Stimulated activated CD4-positive, alpha-beta T cell treated with anti-CD3 and anti-CD28 coated beads, Interleukin-12 subunit alpha, Interleukin-12 subunit beta, amount 100 ng/mL, for 48 hours (primary cell): Measurements from ENCODE around the gene ATAT1.

Source experiments
- DNase-seq, 3 donors: peaks; one replicate each; pipeline ENCODE4 v3.0.0-alpha.2; 2020; ENCODE audit warnings: low read depth in 2 of 3, low spot score in 1 of 3

The ATAT1 gene

DNA sequence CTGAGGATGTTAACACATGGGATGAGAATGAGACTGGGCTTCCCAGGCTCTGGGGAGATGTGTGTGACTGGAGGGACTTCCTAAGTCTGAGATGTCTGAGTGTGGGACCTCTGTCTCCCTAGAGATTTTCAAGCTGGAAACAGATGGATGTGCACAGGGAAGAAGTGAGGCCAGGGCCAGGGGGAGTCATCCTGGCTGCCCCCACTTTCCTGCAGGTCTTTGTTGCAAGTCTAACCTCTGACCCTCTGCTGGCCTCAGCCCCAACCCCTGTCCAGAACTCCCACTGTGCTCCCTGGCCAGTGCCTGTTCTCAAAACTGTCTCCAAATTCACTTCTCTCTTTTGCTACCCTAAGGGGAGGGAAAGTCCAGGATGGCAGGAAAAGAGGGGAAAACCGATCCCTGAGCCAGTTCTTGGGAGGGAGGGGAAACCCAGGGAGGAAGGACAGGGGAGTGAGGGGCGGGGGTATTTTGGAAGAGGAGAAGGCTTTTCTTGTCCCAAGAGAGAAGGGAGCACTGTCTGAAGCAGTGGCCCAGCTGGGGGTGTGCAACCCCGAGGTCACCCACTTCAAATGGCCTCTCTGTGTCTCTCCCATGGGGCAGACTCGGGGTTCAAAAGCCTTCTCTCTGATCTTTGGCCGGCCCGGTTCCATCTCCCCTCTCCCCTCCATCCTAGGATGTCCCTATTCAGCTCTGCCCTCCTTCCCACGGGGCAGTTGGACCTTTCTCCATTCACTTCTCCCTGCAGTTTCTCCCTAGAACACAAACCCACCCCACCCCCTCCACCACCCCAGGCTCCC lies 56.7 kb downstream of the ATAT1 start:
- DNase-seq = no peak

DNA sequence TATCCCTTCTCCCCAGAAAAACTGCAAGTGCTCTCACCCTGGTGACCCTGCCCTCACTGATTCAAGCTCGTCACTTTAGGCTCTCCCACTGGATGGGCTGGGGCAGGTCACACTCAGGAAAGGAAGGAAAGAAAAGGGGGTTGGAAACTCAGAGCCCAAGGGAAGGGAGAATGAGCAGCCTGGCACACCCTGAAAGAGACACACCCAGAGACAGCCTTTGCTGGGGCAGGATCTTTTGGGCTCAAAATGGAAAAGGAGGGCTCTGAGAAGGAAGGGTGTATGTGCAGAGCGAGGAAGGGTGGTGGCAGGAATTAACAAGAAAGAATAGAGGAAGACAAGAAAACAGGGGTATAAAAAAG lies 57.3 kb downstream of the ATAT1 start:
- no peak for DNase-seq

DNA sequence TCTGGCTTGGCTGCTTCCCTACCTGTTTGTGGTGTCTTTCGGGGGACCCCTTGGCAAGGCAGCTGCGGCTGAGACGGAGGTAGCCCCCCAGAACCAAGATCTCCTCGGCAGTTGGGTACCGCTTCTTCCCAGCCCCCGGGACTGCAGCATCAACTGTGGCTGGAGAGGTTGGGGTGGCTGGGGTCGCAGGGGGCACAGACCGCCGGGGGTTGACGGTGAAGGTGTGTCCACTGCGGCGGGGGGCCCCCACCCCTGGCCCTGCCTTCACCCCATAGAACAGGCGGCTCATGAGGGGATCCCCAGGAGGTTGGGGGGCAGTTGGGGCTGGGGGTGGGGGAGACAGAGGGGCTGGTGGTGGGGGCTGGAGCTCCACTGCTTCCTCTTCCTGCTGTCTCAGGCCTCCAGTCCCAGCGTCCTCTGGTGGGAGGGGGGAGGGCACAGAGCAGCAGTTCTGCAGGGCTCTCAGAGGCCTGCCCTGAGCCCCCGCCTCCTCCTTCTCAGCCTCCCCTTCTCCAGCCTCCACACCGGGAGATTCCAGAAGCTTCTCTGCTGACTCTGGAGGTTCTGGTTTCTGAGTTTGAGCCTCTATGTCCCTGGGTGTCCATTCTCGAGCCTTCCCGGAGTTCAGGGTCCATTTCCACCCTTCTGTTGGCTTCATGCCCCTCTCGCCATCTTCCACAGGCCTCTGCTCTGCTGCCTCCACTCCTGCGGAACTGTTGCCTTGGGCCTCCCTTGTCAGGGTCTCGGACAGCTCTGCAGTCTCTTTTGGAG lies 57.9 kb downstream of the ATAT1 start:
- peak in 1 of 3 donors; percentile 50 for DNase-seq

DNA sequence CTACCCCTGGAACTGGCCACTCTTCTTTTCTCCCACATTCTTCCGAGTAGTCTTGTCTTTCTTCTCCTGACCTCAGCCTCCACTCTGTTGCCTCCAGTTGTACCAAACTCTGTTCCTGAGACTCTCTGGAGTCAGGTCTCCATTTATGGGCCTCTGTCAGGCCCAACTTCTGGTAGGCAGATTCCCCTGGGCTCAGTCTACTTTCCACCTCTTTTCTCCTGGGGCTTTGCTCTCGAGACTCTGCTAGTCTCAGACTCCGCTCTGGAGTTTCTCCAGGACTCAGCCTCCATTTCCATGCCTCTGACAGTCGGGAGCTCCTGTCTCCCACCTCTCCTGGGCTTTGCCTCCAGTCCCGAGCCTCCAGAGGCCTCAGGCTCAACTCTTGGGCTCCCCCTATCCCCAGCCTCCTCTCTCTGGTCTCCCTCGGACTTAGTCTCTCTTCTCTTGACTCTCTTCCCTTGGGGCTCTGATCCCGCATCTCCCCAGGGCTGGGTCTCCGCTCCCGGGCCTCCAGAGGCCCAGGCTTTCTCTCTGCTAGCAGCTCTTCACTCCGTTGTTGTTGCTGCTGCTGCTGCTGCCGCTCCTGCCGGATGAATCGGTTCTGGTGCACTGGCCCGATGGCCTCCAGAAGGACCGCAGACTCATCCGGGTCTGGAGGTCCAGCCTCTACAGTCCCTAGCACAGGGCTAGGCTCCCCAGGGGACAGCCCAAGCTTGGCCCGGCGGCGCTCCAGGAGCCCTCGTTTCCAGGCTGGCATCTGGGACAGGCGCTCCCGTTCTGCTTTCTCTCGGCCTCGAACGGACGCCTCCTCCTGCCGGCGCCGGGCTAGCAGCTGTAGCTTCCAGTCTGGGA lies 58.7 kb downstream of the ATAT1 start:
- DNase-seq = no peak

DNA sequence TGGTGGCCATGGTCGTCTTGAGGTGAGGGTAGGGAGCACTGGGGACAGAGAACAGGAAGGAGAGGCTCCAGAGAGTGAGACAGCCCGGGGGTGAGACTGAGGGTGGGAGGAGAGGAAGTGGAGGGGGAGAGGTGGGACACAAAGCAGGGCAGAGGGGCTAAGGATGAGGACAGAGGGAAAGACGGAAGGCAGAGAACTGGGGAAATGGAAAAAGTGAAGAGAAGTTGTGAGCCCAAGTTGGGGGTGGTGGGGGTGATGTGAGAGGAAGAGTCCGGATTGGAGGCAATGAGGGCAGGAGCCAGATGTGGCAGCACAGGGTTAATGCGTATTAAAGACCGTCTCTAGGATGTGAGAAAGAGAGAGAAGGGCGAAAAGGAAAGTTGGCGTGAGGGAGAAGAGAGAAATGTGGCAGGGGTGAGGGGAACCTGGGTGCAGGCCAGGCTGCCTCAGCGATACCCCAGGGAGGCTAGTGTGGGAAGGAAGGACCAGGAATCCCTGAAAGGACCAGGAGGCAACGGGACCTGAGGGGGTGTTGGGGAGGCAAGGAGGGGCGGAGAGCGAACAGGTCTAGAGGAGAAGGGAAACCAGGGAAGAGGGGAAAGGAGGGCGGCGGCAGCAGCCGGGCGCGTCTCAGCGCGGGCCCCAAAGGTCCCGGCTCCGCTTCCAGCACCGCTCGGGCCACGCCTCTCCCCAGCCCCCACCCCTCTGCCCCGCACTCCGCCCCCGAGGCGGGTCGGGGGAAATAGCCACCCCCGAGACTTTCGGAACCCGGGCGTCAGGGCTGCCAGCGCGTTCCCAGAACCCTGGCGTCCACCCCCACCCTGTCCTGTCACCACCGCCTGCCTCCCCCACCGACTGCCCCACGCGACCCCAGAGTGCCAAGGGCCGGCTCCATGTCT lies 59.6 kb downstream of the ATAT1 start, which contains the start of gene PPP1R18:
PPP1R18 (minus strand) TSS at position 637 of the 899 bp plus-strand sequence; CDS start at position 10, 627 bp downstream.
- peak; percentile 67 to 87 (median 73) for DNase-seq

DNA sequence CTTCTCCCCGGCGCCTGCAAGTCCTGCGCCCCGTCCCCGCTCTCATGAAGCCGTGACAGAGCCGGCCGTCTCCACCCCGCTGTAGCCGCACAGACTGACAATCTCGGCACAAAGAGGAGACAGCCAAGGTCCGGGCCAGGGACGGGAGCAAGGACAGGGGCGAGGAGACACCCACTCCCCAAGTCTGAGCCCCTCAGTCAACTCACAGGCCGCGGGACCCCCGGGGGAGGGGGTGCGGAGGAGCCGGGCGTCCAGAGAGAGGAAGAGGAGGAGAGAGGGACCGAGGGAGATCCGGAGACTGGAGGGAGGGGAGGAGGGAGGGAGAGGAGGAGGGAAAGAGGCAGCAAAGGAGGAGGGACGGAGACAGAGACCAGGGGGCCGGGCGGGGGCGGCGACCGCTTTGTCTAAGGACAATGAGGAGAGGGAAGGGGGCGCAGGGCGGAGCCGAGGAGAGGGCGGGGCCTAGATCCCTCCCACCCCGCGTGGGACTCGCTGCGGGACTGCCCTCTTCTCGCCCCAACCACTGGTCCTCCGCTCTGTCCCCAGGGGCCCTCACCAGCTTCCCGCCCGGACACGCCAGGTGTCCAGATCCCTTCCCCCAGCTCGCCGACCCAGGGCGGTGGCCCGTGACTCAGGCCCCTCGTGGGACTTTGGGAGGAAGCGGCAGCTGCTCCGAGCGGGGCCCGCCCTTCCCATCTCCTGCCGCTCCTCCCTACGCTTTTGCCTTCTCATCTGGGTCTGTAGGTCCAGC lies 60.4 kb downstream of the ATAT1 start:
- DNase-seq = peak; percentile 76 to 86 (median 78)

DNA sequence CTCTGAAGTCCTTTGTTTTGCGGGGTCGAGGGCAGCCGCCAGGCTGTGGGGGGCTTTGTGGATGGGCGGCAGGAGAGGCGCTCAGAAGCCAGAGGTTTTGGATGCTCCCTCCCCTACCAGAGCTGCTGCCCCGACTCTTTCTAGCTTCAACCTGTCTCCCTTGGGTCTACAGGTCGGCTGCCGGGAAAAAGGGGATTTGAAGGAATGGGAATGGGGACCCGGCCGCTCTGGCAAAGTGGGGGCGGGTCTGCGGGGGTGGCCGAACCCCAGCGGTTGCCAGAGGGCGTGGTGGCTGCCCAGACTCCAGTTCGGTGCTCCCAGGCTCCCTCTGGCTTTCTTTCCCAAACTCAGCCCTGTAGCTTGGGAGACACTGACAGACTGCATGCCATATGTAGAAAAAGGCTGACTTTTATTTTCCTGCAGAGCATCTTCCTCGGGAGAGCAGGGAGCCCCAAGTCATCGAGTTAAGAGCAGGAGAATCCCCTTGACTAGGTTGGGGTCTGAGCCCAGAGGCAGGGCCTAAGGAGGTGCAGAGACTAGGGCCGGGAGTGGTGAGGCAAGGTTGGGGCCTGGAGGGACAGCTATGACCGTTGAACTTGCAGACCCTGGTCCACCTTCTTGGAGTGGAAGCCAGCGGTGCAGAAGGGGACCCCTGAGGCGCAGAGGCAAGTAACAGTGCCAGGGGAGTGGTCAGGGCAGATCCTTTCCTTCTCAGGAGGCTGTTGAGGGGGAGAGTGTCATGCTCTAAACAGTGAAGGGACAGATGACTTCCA lies 61.2 kb downstream of the ATAT1 start:
- DNase-seq = no peak

DNA sequence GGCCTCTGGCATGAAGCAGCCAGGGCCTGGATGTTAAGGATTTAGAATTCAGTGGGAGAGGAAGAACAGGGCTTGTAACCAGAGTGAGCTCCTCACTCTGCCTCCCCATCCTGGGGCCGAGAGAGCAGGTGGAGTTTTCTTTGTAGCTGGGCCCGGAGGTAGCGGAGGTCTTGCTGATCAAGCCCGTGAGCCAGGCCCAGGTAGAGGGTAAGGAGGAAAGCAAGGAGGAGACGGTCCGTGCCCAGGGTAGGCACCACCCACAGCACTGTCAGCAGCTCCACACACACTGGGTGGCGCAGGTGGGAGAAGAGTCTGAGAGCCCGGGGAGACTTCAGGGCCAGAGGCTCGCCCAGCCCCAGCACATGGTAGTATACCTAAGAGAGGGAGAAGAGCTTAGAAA lies 61.9 kb downstream of the ATAT1 start:
- no peak for DNase-seq

DNA sequence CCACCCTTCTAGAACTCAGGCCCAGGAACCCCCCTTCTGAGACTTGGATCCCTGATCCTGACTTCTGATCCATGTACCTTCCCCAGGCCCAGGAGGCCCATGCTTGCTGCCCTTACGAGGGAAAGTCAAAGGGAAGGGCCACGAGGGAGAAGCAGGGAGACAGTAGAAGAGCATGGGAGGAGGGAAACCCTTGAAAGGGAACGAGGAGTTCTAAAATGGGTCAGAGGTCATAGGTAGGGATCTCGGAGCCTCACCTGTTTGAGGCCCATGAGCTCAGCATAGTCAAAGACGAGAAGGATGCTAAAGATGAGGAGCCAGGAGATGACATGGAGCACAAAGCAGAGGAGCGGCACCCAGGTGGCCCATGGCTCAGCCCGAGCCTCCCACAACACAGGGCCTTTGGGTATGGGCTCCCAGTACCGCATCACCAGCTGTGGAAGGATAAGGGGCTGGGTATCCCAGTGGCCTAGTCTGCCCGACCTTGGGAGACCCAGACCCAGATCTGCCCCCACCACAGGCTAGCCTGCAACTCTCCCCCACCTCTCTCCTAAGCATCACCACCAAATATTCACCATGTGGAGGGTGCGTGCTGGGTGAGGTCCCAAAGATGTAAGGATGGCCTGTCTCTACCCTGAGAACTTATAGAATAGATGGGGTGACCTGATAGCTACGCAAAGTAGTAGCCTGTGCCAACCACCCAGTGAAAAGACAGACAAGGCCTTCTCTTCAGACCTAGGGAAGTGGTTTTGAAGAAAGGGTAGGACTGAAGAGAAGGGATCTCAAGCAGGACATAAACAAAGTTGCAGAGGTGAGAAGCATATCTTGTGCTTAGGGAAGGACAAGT lies 62.6 kb downstream of the ATAT1 start:
- no peak for DNase-seq

DNA sequence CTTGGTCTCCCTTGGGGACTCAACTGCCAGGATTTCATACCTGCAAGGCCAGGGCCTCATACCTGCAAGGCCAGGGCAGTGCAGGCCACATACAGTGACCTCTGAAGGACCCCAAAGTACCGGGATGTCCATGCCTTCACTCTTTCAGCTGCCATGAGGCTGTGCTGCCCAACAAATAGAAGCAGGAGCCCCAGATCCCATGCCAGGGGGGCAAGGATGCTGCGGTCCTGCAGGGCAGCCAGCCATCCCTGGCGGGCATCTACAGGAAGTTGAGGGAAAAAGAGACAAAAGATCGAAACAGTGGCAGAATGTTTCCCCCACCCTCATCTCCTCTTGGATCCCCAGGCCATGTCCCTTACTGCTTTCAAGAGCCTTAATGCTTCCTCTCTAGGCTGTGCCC lies 63.3 kb downstream of the ATAT1 start:
- no peak for DNase-seq

DNA sequence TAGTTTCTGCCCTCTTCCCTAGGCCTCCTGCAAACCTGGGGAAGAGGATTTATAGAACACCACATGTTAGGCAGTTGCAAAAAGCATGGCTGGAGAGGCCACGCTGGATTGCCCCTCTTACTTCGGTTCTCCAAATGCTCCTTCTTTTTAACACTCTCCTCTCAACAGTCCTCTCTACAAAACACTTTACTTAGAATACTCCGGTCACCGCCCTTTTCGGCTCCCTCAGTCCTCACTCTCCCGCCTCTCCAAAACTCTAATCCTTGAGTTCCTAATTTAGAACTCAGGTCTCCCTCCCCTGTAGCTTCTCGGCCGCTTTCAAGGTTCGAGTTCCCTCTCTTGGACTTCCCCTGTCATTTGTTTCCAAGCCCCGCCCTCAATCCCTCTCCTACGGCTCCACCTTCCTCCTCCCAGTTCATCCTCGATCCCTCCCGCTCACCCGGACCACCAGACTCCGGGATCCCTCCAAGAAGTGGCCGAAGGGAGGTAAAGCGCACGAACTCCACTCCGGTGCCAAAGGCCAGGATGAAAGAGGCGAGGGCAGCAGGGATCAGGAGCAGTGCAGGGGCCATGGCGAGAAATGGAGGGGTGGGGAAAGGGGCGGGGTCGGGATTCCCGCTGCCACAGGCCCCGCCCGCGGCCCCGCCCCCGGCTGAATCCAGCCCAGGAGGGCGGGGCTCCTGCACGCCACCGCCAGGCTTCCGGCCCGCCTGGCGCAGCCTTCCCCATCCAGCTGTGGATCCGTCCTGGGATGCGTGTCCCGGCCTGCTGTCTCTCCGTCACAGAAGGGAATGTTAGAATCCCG lies 63.9 kb downstream of the ATAT1 start, which contains the start of gene NRM:
NRM (minus strand) TSS at position 582 of the 805 bp plus-strand sequence; CDS start at position 572, 10 bp downstream.
- DNase-seq = peak in 2 of 3 donors; percentile 65 to 79

DNA sequence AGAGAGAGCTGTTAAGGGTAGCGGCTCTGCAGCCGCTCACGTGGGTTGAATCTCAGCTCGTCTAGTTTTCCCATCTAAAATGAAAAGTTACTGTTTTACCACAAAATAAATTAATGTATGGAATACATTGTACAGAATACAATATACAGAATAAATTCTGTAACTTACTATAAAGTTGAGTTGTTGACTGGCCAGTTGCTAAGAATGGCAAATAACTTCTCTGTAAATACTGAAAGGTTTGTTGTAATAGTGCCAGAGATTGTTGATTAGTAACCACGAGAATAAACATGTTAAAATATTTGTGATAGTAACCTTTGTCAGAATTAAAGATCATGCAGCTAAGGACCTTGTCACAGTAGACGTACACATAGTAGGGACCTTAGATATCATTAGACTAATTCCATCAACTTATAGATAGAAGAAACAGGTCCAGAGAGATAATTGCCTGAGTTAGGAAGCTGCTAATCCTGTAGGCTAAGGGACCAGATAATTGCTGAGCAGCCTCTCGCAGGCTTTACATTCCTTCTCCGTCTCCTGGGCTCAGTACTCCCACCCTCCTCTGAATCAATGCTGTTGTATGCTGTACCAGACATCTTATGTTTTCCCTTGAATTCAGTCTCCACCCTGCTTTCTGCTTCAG lies 64.7 kb downstream of the ATAT1 start:
- DNase-seq = no peak
